Stimulated activated CD8-positive, alpha-beta memory T cell treated with anti-CD3 and anti-CD28 coated beads, Interleukin-15, amount 100 ng/mL, for 1 hour (primary cell): ENCODE measurements around the gene ASTN2.

Source experiments
- DNase-seq: peaks from one replicate; pipeline ENCODE4 v3.0.0-alpha.2; 2020; ENCODE audit warnings: low read depth

The ASTN2 gene

DNA sequence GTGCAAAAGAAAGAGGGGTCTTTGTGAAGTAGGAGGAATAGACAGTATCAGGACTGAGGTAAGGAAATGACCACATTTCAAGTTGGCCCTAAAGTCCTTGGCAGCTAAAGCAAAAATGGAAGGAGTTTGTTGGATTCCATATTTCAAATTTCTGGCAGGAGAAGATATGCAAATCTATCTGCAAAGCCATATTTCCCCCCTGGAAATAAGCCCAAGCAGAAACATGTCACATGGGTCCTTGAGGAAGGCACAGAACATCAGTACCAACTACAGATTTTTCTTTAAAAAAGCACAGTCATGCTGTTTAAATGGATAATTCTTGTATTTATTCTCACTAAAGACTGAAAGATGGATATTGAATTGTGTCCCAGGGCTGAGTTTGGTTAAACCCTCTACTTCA, 404.8 kb downstream of the ASTN2 start:
- DNase-seq, result no peak

DNA sequence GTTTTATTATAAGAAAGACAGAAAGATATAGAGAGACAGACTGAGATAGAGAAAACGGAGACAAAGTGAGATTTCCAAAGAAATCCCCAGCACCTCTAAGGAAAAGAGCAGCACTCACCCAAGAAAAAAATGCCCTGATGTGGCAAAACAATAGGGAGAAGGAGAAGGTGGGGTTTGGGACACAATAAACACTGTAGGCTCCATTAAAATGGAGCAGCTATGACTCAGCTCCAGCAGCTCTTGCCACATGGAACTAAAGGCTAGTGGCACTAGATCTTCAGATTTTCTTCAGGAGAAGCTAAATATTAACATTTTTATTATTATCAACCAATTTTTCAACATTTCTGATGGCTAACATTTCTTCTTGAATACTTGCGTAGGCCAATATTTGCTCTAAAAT, 406.0 kb downstream of the ASTN2 start:
- no peak for DNase-seq

DNA sequence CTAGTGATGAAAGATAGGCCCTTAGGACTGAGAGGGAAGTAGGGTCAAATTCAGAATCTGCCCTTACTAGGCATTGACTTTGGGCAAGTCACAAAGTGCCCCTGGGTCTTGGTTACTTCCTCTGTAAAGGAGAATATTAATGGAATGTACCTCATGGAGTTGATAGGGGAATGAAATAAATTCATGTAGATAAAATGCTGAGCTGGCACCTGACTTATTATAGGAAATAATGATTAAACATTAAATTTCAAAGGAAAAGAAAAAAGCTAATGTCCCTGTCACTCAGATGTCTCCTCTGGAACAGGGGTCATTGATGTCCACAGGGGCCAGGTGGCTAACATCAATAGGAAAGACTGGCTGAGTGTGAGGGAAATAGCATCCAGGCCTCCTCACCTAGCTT, 406.4 kb downstream of the ASTN2 start:
- DNase-seq, result no peak

DNA sequence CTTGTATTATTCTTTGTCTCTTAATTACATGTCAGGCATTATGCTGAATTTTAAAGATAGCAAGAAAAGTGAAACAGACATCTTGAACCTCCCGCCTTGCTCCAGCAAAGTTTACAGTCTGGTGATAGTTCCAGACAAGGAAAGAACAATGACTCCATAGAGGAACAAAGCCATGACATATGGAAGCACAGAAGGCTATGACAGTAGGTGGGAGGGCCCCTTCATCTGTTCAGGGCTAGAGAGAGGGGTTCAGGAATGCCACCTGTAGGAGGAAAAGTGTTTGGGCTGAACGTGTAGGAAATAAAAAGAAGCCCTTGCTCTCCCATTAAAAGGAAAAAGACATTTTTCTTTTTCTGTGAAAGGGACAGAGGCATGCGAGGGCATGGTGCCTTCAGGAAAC, 412.2 kb downstream of the ASTN2 start:
- no peak for DNase-seq

DNA sequence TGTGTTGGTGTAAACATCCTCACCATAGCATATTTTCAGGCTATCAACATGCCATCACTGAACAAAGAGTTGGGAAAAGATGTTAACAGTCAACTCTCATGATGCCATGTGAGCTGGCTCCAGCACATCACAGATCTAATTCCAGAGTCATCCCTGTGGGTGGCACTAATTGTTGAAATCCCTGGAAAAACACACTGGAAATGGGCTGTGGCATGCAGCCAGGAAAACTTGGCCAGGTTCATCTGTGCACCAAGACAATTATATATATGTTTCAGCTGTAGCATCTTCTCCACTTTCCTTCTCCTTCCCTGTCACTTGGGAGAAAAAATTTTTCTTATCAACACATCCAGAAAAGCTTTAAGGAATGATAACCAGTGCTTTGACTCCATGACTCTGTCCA, 414.0 kb downstream of the ASTN2 start:
- DNase-seq, result no peak

DNA sequence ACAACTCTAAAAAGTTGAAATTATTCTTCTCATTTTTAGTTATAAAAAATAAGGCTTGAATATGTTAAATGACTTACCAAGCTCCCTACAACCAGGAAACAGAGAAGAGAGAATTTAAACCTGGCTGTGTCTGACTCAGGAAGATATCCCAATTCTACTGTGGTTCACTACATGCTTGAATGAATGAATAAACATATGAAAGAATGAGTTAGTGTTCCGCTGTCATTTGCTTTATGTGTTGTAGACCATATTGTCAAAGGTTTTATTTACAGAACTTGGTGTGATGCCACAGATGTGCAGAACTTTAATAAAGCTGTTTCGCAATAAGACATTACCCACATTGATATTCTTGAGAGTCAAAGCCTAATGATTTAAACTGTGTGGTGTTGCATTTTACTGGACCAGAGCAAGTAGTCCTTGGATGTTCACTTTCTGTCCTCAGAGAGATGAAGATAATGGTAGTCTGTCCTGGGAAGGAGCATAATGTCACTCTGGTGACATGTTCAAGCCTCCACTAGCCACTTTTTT, 414.6 kb downstream of the ASTN2 start:
- DNase-seq, result no peak

DNA sequence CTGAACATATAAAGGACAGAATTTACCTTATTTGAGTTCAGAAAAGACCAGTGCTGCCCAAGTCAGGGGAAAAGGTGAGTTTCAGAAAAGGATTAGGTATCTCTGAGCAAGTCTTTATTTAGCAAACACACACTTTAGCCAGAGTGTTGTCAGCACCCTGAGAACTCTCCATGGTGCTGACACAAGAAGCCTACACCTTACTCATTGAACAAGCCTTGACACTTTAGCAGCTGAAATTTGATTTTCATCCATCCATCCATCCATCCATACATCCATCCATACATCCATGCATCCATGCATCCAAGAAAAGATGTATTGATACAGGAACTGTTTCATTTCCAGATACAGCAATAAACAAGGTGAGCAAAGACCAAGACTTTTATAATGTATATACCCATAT, 416.6 kb downstream of the ASTN2 start:
- no peak for DNase-seq

DNA sequence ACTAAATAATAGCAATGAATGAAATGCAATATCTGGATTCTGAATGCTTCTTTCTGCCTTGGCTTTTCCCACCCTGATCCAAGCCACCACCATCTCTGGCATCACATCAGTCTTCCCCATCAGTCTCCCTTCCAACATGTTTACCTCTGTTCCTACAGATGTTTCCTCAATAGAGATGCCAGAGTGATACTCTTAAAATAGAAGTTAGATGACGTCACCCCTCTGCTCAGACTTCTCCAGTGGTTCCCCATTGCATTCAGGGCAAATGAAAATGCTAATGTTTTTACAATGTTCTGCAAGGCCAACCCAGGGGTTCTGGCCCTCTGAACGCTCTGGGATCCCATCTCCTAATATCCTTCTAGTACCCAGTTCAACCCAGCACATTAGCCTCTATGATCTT, 422.0 kb downstream of the ASTN2 start:
- DNase-seq, result no peak

DNA sequence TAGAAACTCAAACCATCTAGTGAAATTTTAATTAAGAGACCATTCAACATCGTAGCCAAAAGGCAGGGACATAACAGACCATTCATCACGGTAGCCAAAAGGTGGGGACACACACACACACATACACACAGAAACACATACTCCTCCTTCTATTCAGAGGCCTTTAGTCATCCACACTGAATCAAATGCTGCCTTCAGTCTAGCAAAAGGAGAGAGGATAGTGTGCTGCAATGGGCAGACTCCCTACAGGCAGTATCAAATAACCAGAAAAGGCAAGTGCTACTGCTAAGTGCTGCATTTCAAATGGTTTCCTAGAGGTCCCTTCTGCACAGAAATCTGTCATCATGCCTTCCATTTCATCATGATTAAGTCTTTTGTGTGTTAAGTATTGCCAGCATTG, 423.8 kb downstream of the ASTN2 start:
- DNase-seq, result no peak

DNA sequence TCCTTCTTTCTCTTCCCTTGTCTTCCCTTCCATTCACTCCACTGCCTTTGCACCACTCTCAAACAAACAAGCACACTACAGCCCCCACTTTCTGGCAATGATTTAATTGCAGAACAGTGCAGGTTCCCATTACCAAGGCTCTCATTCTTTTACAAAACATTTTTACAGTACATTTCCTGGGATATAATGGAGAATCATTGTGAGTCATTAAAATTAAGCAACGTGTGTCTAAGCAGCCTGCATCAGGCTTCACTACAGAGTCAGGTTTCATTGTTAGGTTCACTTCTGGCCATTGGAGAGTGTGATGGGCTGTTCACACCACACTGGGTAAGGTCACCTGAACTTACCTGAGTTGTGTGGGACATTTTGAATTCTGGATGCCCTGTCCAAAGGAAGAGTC, 424.3 kb downstream of the ASTN2 start:
- no peak for DNase-seq

DNA sequence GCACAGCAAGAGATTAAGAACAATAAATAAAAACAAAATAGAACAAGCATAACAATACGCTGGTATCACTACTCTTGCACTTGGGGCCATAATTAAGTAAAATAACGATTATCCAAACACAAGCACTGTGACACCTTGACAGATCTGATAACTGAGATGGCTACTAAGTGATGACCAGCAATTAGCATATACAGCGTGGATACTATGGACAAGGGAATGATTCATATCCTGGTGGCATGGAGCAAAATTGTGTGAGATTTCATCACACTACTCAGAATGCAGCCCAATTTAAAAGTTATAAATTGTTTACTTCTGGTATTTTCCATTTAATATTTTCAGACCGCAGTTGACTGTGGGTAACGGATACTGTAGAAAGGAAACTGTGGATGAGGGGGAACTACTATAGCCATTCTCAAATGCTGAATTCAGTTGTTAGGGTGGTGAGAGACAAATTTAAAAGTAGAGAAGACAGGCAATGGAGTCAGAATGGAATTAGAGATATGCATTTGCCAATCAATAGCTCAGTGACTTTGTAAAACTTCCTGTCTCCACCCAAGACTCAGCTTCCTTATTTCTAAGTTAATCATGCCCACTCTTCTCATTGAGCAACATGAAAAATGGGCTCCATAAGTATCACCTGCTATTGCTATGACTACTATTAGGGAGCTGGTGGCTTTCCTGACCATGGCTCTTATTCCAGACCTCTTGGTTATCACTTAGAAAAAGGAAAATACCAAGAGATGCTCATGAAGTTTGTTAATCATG, 427.0 kb downstream of the ASTN2 start:
- no peak for DNase-seq

DNA sequence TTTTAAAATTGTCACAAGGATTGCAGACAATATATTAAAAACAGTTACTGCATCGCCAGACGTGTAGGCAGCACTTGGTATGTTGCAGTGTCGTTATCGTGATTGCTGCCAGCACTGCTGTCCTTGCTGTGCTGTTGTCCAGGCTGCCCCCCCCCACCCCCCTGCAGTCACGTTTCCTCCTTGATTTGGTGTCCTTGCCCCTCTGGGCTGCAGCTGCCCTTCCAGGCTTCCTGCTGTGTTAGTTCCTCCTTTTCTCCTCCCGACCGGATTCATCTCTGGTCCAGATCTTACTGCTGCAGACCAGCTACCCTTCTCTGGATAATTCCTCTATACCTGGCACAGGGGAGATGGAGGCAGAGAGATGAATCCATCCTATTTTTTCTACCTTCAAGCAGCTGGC, 428.8 kb downstream of the ASTN2 start:
- no peak for DNase-seq

DNA sequence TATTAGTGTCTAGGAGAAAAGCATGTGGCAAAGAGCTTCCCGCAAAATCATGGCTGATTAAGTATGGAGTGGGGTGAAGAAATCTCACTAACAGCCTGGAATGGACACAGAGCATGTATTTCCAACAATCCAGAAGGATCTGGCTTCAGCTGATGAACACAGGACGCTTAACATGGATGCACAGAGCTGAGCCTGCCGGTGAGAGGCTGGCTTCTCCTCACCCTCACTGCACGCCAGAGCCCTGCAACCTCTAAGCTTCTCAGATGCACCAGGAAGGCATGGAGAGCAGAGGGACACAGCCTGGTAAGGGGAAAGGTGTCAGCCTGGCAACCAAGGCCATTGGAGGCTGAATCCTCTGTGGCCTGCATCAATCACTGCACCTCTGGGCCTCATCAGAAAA, 429.3 kb downstream of the ASTN2 start:
- DNase-seq, result no peak

DNA sequence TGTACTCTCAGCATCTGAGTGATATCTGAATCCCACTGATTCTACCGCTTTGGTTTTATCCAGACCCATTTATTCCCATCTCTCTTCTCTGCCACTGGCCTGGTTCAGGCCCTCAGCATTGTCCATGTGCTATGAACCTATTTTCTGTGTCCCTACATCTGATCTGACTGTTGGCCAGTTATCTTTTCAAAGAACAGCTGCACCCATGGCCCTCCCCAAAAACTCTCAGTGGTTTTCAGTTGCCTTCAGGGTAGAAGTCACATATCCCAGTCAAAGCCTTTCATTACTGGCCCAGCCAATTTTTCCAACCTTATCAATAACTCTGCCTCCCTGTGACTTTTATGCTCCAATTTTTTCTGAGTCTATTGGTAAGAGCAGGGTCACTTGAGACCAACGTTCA, 430.7 kb downstream of the ASTN2 start:
- no peak for DNase-seq

DNA sequence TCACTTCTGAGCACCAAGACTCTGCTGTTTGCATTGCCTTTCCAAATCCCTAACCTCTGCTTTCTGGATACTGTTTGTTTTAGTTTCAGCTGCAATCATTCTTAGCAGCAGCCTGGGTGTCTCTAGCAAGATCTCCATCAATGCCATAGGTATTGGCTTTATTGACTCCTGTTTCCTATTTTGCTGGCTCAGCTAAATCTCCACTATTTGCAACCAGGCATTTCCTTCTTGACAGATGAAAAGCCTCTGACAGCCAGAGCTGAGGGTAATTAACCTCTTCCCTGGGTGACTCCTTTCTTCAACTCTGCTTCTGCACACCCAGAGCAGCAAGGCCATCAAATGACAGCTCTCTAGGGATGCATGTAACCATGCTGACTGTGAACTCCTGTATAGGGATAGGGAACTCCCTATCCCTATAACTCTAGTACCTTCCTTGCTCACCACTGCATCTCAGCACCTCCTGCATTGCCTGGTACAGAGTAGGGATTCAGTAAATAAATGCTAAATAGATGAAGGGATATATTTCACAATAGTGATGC, 434.2 kb downstream of the ASTN2 start:
- no peak for DNase-seq

DNA sequence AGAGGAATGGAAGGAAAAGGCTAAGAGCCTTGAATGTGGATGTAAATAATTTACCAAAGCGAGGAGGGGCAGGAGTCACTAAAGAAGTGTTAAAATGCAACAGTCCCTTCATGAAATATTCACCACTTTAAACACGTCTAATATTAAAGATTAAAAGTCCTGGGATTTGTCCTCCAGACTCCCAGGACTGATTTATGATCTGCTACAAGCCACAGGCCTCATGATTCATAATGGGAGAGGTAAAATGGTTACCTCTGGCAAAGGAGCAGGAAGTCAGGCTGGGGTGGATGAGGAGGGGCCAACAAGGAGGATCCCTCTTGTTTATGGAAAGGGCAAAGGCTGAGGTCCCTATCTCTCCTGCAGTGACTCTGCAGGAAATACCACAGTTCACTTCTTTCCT, 435.4 kb downstream of the ASTN2 start:
- DNase-seq, result no peak

DNA sequence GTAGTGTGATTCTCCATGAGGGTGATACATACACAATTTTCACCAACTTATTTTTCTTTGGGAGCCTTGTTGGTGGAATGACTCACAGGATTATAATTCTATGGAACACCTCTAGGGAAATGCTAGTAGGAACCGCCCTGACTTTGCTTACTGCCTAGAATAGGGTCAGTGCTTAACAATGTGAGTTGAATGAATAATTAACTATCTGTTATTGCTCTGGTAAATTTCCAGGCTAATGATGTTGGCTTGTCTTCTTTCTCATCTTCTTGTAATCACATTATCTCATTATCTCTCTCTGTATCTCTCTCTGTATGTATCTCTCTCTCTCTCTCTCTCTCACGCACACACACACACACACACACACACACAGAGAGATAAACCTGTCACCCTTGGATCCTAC, 436.7 kb downstream of the ASTN2 start:
- no peak for DNase-seq

DNA sequence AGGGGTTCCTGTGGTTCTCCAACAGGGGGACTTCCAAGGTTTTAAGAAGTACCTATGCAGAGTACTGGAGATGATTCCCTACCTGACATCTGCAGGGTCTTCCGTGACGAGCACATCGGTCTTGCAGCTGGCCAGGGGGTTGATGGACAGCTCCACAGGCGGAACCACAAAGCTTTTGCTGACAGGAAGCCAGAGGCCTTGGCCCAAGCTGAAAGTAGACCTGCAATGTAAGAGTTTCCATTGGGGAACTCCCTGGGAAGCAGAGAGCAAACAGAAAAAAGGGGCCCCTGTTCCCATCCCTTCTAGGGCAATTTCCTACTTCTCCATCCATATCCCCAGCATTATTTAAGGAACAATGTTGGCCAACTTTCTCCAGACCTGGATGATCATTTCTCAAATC, 439.7 kb downstream of the ASTN2 start:
- DNase-seq, result no peak

DNA sequence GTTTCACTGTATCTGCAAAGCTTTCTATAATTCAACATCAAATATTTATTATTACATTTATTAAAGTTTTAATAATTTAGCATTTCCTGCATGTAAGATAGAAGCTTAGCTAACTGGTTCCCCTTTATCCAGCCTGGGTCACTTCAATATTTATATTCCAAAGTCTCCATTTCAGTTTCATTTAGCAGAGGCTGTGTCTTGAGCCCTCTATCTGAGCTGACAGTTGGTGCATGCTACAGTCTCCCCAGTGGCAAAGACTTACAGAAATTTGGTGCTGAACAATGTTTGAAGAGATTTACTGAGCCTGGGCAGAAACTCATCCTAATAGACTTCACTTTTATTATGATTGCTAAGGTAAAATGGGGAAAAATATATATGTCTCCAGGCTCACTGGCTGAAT, 448.7 kb downstream of the ASTN2 start:
- DNase-seq, result no peak

DNA sequence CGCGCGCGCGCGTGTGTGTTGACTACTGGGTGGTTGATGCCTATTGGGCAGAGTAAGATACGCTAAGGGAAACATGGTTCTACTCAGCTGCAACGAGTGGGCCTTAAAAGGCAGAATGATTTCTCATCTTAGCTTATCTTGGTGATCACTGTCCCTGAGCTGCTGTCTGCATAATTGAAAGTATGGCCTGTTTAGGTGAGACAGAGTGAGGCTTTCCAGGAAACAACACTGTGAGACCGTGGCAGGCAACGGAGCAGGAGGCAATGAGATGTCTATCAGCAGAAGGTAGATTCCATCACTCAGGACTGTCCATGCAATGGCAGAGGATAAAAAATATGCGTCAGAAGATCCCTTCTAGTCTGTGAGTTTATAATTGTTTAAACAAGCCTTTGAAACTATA, 450.6 kb downstream of the ASTN2 start:
- no peak for DNase-seq

DNA sequence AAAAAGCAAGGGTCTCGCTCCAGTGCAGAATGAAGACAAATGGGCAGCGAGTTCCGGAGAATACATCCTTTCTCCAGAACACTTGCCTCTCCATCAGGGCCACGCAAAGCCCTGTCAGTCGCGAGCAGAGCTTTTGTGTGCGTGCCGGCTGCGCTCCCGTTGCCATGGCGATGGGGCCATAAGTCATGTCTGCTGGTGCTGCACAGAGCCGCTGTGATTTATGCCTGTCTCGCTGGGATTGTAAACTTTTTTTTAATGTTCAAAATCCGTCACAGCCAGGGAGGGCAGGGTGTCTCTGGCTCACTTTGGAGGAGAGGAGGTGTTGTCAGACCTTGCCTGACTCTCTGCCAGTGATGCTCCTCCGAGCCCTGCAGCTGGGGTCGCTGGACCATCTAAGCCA, 455.0 kb downstream of the ASTN2 start:
- no peak for DNase-seq

DNA sequence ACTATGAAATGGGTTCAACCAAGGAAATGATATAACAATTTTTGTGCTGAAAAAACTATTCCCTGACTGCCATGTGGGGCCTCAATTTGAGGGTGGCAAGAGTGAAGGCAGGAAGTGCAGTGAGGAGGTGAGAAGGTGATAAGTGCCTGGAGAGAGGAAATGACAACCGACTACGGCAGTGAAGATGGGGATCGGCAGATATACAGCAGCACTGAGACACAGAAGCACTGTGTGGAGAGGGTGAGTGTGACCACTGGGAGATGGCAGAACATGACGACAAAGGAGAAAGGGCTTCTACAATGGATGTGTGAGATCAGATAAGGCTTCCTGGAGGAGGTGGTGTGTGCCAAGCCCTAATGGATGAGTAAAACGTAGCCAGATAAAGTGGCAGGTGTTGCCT, 456.0 kb downstream of the ASTN2 start:
- DNase-seq, result no peak

DNA sequence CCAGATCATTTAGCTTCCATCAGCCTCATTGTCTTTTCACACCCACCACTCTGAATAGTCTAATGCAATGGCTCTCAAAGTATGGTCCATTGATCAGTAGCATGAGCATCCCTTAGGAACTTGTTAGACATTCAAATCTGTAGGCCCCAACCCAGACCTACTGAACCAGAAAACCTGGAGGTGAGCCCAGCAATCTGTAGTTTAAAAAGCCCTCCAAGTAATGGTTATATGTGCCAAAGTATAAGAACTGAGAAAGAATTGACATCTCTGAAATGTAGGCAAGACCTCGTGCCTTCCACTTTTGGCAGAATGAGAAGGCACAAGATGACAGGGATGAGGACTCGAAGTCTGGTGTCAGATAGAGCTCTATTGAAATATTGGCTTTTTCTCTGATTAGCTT, 460.1 kb downstream of the ASTN2 start:
- no peak for DNase-seq

DNA sequence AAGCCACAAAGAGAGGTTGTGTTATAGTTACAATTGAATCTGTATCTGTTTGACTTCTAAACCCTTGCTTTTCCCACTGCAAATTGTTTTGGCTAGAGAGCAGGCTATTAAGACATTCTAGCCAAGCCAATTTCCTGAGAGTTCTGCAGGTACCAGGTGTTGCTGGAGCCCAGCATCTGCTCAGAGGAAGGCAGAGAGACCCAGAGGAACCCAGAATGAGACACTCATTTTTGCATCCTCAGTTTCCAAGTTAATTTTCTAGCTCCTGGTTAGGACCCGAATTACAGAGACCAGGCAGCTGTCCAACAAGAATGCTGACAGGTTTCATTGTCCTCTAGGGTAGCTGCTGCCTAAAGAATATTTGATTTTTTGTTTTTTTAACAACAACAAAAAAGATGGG, 461.6 kb downstream of the ASTN2 start:
- DNase-seq, result no peak
